ENCODE data around the gene MPP3.
"Not testable (repeated sequence)": the region's sequence is repeated elsewhere in the genome, so short reads cannot be mapped to it uniquely, and the experiment has no call there.

The MPP3 gene

DNA sequence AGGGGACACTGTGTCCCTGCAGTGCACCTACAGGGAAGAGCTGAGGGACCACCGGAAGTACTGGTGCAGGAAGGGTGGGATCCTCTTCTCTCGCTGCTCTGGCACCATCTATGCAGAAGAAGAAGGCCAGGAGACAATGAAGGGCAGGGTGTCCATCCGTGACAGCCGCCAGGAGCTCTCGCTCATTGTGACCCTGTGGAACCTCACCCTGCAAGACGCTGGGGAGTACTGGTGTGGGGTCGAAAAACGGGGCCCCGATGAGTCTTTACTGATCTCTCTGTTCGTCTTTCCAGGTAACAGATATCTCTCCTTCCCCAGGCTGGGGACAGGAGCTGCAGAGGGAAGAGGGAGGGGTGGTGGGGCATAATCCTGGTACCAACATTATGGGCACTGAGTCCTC lies 15.7 kb upstream of the MPP3 start:
- Mint-ChIP-seq H3K9me3 (no peaks in the 10 kb centered on the region), H3K27me3 (peaks cover 3% of the 10 kb centered on the region), H3K36me3 (no peaks in the 10 kb centered on the region), H3K4me3 (no peak overlapping the region), H3K27ac (no peak overlapping the region), H3K4me1 (no peaks in the 10 kb centered on the region)

- no peaks in the 10 kb centered on the region for H3K9me3 Mint-ChIP-seq
Measured at GRCh38 chr17:43846963-43847371, 14.0 kb upstream of the MPP3 start, which contains the start of gene CD300LG. Gene CD300LG (plus strand): TSS chr17:43847176. CDS start chr17:43847217, 41 bp downstream.

DNA sequence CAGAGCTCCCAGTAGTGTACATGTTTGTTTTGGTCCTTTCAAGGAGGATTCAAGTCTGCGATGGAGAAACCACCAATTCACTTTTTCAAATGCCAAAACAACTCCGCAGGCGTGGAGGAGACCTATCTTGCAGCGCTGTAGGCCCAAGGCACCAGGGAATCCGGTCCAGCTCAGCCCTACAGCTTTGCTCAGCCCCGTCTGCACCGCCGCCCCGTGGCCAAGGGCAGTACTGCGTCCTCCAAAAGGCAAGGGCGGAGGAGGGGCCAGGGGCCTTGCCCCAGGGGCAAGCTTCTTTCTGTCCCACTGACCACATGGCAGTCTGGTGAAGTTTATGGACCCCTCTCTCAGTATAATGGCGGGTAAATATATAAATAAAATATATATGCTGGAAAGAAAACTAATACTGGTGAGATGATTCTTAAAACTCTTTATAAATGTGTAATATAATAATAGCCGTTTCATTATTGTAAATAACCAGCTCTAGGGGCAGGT lies 13.3 kb upstream of the MPP3 start:
- no peaks in the 10 kb centered on the region for H3K4me1 Mint-ChIP-seq
- no peaks in the 10 kb centered on the region for H3K36me3 Mint-ChIP-seq
- no peaks in the 10 kb centered on the region for H3K9me3 Mint-ChIP-seq
- no peak overlapping the region for H3K4me3 Mint-ChIP-seq
- peaks cover 5% of the 10 kb centered on the region for H3K27me3 Mint-ChIP-seq
- no peak overlapping the region for H3K27ac Mint-ChIP-seq

More at GRCh38 chr17:43846963-43847371, 14.0 kb upstream of the MPP3 start, which contains the start of gene CD300LG:
- Mint-ChIP-seq H3K4me1 (no peaks in the 10 kb centered on the region), H3K36me3 (no peaks in the 10 kb centered on the region), H3K4me3 (no peak within 1 kb of the TSS), H3K27ac (no peak within 1 kb of the TSS), H3K27me3 (peaks cover 5% of the 10 kb centered on the region)

DNA sequence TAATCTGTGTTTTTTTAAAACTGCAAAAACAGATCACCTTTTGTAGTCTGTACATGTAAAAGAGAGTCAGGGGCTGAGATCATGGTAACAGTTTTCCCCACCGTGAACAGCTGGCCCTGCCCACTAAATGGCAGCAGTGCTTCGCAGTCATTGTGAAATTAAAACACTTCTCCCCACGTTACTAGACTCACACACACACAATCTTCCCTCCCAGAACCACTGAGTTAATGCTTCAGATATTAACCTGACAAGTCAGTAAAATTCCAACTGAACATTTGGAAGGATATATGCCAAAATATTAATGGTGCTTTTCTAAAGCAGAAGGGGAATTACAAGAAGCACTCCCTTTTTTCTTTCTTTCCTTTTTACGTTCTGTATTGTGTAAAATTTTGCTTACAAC lies 12.8 kb upstream of the MPP3 start:
- Mint-ChIP-seq H3K36me3 (no peaks in the 10 kb centered on the region), H3K9me3 (no peaks in the 10 kb centered on the region), H3K4me1 (no peaks in the 10 kb centered on the region), H3K27me3 (peaks cover 5% of the 10 kb centered on the region), H3K27ac (no peak overlapping the region), H3K4me3 (no peak overlapping the region)

DNA sequence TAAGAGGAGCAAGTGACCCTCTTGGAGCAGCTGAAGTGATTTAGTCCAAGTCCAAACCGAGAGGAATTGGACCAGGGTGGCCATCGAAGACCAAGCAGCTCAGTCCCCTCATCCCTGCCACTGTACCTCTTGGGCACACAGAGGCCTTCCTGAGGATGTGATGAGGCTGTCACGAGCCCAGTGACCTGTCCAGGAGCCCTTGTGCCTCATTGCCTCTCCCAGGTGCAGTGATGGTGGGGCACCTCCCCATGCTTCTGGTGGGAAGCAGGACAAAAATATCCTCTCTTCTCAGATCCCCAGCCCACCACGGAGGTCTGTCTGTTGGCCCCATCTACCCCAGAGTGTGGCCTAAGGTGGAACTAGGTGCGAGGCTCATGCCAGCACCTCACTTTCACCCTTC lies 11.3 kb upstream of the MPP3 start:
- no peak overlapping the region for H3K4me3 Mint-ChIP-seq
- no peaks in the 10 kb centered on the region for H3K4me1 Mint-ChIP-seq
- H3K36me3 Mint-ChIP-seq: no peaks in the 10 kb centered on the region
- H3K9me3 Mint-ChIP-seq: no peaks in the 10 kb centered on the region
- peaks cover 12% of the 10 kb centered on the region for H3K27me3 Mint-ChIP-seq
- H3K27ac Mint-ChIP-seq: no peak overlapping the region

GRCh38 chr17:43842975-43843325 lies 10.0 kb upstream of the MPP3 start:
- Mint-ChIP-seq H3K27ac (no peak overlapping the region), H3K36me3 (no peaks in the 10 kb centered on the region), H3K9me3 (no peaks in the 10 kb centered on the region), H3K4me3 (no peak overlapping the region), H3K4me1 (no peaks in the 10 kb centered on the region), H3K27me3 (peaks cover 11% of the 10 kb centered on the region)

- not testable (repeated sequence) for H3K4me3 Mint-ChIP-seq, H3K36me3 Mint-ChIP-seq, H3K9me3 Mint-ChIP-seq, H3K27ac Mint-ChIP-seq, H3K4me1 Mint-ChIP-seq
- peaks cover 13% of the 10 kb centered on the region for H3K27me3 Mint-ChIP-seq
Measured at GRCh38 chr17:43842091-43842974, 9.4 kb upstream of the MPP3 start.

- no peaks in the 10 kb centered on the region for H3K36me3 Mint-ChIP-seq
- H3K9me3 Mint-ChIP-seq: no peaks in the 10 kb centered on the region
- peaks cover 14% of the 10 kb centered on the region for H3K27me3 Mint-ChIP-seq
- H3K4me3 Mint-ChIP-seq: no peak overlapping the region
- no peak overlapping the region for H3K27ac Mint-ChIP-seq
- H3K4me1 Mint-ChIP-seq: no peaks in the 10 kb centered on the region
Measured at GRCh38 chr17:43841282-43841681, 8.3 kb upstream of the MPP3 start.

- Mint-ChIP-seq H3K27ac (no peak overlapping the region), H3K36me3 (no peaks in the 10 kb centered on the region), H3K9me3 (no peaks in the 10 kb centered on the region), H3K27me3 (peaks cover 16% of the 10 kb centered on the region), H3K4me1 (no peaks in the 10 kb centered on the region), H3K4me3 (no peak overlapping the region)
Measured at GRCh38 chr17:43840814-43841213, 7.9 kb upstream of the MPP3 start.

DNA sequence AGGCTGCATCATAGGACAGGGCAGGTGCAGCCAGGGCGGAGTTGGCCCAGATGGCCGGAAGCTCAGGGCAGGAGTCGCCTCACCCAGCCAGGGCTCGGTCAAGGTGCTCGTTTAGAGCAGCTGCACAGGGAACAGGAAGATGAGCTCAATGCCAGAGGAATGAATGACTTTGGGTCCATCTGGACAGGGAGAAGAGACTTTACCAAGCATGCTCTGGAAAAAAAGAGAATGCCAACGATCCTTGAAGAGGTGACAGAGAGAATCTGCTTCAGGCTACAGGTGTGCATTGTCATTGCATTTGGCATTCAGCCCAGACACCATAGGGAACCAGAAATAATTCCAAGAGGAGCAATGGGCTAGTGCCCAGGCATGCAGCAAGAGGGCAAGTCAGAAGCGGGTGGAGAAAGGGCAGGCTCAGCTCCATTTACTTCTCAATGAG lies 6.7 kb upstream of the MPP3 start:
- Mint-ChIP-seq H3K36me3 (no peaks in the 10 kb centered on the region), H3K27ac (no peak overlapping the region), H3K4me3 (no peak overlapping the region), H3K4me1 (no peaks in the 10 kb centered on the region), H3K27me3 (peaks cover 18% of the 10 kb centered on the region), H3K9me3 (no peaks in the 10 kb centered on the region)

DNA sequence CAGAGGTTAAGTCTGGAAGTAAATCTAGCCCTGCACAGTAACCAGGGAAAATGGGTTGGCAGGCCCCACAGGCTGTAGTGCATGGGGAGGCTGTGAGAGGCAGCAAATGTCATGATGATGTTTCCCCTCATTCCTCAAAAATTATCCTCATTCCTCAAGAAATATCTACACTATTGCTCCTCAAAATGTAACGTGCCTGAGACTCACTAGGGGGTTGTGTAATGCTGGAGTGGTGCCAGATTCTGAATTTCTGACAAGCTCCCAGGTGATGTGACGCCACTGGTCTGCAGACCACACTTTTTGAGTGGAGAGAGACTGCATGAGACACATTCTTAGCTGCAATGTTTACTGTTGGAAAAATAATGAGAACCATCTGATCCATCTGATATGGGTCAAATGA lies 1.2 kb upstream of the MPP3 start:
- no peak overlapping the region for H3K27ac Mint-ChIP-seq
- no peaks in the 10 kb centered on the region for H3K36me3 Mint-ChIP-seq
- no peaks in the 10 kb centered on the region for H3K9me3 Mint-ChIP-seq
- peaks cover 9% of the 10 kb centered on the region for H3K4me1 Mint-ChIP-seq
- H3K4me3 Mint-ChIP-seq: peak overlapping the region; percentile 56
- peaks cover 19% of the 10 kb centered on the region for H3K27me3 Mint-ChIP-seq

GRCh38 chr17:43832168-43832975 lies 574 bp downstream of the MPP3 start:
- H3K27ac Mint-ChIP-seq: no peak overlapping the region
- H3K36me3 Mint-ChIP-seq: no peaks in the 10 kb centered on the region

GRCh38 chr17:43831633-43832032 lies 1.3 kb downstream of the MPP3 start:
- H3K27ac Mint-ChIP-seq: no peak overlapping the region
- no peaks in the 10 kb centered on the region for H3K36me3 Mint-ChIP-seq
- H3K4me1 Mint-ChIP-seq: peaks cover 9% of the 10 kb centered on the region
- H3K27me3 Mint-ChIP-seq: peaks cover 18% of the 10 kb centered on the region
- H3K4me3 Mint-ChIP-seq: peak overlapping the region; percentile 84
- H3K9me3 Mint-ChIP-seq: no peaks in the 10 kb centered on the region

More at GRCh38 chr17:43832168-43832975, 574 bp downstream of the MPP3 start:
- peaks cover 18% of the 10 kb centered on the region for H3K27me3 Mint-ChIP-seq
- H3K9me3 Mint-ChIP-seq: no peaks in the 10 kb centered on the region
- H3K4me1 Mint-ChIP-seq: peaks cover 9% of the 10 kb centered on the region
- peak overlapping the region; percentile 84 for H3K4me3 Mint-ChIP-seq

DNA sequence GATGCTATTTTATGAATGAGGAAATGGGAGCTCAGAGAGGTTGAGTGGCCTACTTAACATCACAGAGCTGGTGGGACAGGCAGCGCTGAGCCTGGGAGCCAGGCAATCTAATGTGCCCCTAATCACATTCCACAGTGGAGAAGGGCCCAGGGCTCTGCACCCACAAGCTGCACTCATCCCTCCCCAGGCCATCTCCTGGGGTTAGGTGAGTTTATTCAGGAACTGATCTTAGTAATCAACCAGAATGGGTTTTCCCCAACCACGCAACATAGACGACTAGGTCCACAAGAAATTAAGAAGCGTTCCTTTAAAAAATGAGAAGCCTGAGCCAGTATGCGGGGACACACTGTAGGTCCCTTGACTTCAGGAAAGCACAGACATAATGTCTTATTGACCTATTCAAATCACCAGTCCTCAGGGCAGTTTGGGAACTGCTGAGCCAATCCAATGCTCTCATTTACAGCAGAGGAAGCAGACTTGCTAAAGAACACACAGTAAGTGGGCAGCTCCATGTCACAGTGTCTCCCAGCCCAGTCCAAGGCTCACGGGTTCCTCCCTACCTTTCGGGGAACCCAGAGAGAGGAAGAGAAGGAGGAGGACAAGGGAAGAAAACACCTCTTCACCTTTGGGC lies 2.3 kb downstream of the MPP3 start:
- H3K27ac Mint-ChIP-seq: peak overlapping the region; percentile 38
- no peaks in the 10 kb centered on the region for H3K36me3 Mint-ChIP-seq
- peaks cover 13% of the 10 kb centered on the region for H3K27me3 Mint-ChIP-seq
- peak overlapping the region; percentile 60 for H3K4me3 Mint-ChIP-seq
- H3K4me1 Mint-ChIP-seq: peaks cover 9% of the 10 kb centered on the region
- no peaks in the 10 kb centered on the region for H3K9me3 Mint-ChIP-seq

GRCh38 chr17:43829738-43830137 lies 3.2 kb downstream of the MPP3 start:
- Mint-ChIP-seq H3K4me1 (peaks cover 9% of the 10 kb centered on the region), H3K36me3 (no peaks in the 10 kb centered on the region), H3K27me3 (peaks cover 12% of the 10 kb centered on the region), H3K9me3 (no peaks in the 10 kb centered on the region), H3K27ac (no peak overlapping the region), H3K4me3 (no peak overlapping the region)

Data from activated naive CD4-positive, alpha-beta T cell treated with anti-CD3 and anti-CD28 coated beads, Interleukin-2, amount 50 U/mL, for 24 hours (primary cell).